ENCODE data around the gene ACY1.

DNA sequence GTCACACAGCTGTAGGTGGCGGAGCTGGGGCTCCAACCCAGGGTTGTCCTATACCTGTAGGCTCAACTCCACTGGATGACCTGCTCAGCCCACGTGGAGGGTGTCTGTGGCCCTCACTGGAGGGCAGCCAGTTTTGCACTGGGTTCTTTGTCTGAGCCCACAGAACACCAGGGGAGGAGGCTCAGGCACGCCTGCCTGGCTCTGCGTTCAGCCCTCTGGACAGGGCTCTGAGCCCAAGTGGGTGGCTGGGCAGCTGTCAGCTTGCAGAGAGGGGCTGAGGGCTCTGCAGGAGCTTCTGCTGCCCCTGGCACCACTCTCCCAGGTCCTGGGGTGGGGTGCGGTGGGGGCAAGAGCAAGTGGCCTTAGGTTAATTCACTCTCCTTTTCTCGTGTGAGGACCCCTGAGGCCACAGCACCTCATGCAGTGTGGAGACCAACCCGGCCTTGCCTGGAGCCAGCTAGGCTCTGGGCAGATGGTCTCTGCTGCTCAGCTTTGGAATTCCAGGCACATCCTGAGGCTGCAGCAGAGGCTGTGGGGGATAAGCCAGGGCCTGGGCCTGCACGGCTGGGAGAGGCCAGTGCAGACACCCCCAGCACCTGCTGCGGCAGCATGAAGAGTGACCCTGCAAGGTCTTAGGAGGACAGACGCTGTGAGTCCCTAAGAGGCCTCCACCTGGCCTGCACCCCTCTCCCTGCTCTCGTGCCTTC lies 49.5 kb downstream of the ACY1 start:
- TF ChIP-seq EZH2 (IDR thresholded peaks at IDR 0.05; ENCODE audit: low read length) (no peak), CTCF (optimal IDR thresholded peaks at IDR 0.05 in 1 of 3, IDR thresholded peaks at IDR 0.05 in 1 of 3, conservative IDR thresholded peaks at IDR 0.05 in 1 of 3; ENCODE audit: extremely low read depth in 1 of 3, insufficient read depth in 2 of 3, low read length in 3 of 3) (no peak)
